NCI-H446 (cell line): ENCODE results near the gene TCAIM.
"Not testable (repeated sequence)": the region's sequence is repeated elsewhere in the genome, so short reads cannot be mapped to it uniquely, and the experiment has no call there.

Experiments
- DNase-seq, 2 experiments: peaks; one replicate each; lab custom pipeline; 2025; lab: John Stamatoyannopoulos, UW

Gene TCAIM

DNA sequence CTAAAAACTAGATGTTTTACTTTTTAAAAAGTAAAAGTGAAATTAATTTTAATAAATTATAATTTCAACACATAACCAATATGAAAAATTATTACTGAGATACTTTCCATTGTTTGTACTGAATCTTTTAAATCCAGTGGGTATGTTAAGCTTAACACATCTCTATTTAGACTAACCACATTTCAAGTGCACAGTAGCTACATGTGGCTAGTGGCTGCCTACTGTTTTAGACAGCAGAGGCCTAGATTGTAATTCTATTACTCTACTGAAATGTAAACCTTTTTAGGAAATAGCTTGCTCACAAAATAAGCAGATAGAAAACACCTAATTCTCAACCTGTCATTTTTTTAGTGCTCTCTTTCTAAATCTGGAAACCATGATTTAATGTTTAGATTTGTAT is 4.9 kb downstream of the TCAIM start:
- DNase-seq: no peak

GRCh38 chr3:44346590-44346989 is 8.0 kb downstream of the TCAIM start:
- DNase-seq: not testable (repeated sequence)

DNA sequence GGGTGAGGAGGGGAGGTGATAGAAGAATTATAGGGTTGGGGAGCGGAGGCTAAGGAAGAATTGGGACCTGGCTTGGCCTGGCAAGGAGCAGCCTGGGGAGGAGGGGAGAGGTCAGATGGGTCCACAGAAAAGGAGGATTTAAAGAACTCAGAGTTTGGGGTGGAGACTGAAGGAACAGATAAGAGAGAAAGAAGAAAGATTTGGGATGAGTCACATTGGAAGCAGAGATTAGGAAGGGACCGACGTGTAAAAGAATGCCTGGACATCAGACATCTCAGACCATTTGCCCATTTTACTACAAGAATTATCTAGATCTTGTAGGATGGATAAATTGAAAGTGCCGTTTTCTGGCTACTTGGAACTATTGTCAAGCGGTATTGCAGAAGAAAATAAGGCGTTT is 10.4 kb downstream of the TCAIM start:
- DNase-seq: no peak

DNA sequence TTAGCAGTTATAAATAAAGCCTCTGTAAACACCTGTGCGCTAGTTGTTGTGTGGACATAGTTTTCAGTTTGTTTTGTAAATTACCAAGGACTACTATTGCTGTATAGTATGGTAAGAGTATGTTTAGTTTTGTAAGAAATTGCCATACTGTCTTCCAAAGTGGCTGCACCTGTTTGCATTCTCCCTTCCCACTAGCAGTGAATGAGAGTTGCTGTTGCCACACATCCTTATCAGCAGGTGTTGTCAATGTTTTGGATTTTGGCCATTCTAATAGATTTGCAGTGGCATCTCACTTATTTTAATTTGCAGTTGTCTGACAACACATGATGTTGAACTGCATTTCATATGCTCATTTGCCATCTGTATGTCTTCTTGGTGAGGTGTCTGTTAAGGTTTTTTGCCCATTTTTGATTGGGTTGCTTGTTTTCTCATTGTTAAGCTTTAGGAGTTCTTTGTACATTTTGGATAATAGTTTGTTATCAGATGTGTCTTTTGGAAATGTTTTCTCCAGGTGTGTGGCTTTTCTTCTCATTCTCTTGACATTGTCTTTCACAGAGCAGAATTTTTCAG is 14.9 kb downstream of the TCAIM start:
- DNase-seq: no peak

DNA sequence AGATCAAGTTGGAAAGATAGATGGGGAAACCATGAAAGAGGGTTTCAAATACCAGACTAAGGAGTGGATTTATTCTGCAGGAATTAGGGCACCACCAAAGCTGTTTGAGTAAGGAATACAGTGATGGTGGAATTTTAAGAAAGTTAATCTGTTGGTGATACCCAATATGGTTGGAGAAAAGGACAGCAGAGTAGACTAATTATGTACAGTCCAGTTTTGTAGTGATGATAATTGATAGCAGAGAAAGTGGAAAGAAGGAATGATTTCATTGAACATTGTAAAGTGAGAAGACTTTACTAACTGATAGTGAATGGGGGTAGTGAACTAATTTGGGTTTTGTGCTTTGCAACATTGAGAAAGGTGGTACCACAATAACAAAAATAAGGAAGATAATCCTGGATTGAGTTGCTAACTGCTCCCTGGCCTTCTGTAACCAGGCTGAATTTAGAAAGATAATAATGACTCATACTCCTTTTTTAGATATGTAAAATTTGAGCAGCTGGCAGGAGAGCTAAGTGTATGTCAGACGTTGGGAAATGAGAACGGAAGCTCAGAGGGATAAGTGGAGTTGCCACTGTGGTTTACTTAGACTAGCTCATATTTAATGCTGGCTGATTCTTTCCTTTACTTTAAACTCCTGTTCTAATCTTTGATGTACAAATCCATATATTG is 16.9 kb downstream of the TCAIM start:
- peak in 1 of 2 experiments; percentile 16 for DNase-seq

DNA sequence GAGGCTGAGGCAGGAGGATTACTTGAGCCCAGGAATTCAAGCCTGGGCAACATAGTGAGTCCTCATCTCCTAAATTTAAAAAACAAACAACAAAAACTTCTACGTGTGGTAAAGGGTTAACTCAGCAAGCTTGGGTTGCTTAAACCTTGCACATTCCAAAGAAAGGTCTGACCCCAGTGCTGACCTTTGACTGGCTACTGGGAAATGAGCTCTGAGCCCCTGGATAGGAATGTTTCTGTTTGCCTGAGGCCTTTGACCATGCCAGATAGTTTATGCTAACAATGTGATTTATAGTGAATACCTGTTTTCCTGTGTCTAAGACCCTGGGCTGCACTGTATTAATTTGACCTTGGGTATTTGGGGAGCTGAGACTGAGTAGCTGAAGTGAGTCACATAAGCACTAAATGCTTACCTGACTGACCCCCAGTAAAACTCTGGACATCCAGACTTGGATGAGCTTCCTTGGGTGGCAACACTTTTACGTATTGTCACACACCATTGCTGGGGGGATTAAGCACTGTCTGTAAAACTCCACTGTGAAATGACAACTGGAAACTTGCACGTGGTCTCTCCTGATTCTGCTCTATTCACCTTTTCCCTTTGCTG is 20.7 kb downstream of the TCAIM start:
- DNase-seq: no peak

DNA sequence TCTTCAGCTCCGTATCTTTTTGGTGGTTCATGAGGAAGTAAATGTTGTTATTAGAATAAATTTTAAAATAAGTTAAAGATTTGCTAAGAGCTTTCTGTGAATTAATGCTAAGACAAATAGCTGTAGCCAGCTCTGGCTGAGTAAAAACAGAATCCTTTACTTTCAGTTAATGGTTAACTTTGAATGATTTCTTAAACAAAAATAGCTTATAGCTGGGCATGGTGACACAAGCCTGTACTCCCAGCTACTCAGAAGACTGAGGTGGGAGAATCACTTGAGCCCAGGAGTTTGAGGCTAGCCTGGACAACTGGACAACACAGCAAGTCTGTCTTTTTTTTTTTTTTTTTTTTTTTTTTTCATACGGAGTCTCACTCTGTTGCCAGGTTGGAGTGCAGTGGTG is 25.0 kb downstream of the TCAIM start:
- no peak for DNase-seq

DNA sequence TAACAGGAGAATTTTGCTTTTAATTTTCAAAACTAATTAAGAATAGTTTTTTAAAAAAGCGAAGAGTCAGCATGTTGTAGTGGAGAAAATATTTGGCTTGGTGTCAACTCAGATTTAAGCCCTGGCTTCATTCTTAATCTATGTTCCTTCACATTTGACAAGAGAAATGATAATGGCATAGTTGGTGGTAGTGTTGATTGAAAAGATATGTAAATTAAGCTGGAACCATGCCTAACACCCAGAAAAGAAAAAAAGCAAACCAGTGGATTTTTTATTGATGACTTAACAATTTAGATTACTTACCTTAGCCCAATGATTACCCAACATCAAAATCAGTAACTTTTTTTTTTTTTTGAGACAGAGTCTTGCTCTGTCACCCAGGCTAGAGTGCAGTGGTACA is 27.4 kb downstream of the TCAIM start:
- no peak for DNase-seq

GRCh38 chr3:44375450-44375849 is 36.9 kb downstream of the TCAIM start:
- DNase-seq: no peak

GRCh38 chr3:44387404-44387803 is 48.8 kb downstream of the TCAIM start:
- no peak for DNase-seq

DNA sequence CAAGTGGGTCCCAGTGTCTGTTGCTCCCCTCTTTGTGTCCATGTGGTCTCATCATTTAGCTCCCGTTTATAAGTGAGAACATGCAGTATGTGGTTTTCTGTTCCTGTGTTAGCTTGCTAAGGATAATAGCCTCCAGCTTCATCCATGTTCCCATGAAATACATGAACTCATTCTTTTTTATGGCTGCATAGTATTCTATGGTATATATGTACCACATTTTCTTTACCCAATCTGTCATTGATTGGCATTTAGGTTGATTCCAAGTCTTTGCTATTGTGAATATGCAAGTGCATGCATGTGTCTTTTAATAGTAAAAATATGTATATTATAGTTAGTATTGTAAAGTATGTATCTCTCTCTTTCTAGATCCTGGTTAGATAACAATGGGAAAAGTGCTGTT is 53.9 kb downstream of the TCAIM start:
- DNase-seq: no peak

DNA sequence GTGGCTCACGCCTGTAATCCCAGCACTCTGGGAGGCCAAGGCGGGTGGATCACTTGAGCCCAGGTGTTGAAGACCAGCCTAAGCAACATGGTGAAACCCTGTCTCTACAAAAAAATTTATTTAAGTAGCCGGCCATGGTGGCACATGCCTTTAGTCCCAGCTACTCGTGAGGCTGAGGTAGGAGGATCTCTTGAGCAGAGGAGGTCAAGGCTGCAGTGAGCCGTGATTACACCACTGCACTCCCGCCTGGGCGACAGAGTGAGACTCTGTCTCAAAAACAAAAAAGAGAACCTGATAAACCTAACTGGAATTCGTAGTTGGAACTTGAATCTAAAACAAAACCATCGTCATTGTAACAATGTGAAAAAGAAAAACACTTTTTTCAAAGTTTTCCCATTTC is 57.1 kb downstream of the TCAIM start:
- no peak for DNase-seq

- no peak for DNase-seq
These were observed 57.9 kb downstream of the TCAIM start for GRCh38 chr3:44396200-44397171.

GRCh38 chr3:44398271-44398670 is 59.7 kb downstream of the TCAIM start:
- DNase-seq: not testable (repeated sequence)

DNA sequence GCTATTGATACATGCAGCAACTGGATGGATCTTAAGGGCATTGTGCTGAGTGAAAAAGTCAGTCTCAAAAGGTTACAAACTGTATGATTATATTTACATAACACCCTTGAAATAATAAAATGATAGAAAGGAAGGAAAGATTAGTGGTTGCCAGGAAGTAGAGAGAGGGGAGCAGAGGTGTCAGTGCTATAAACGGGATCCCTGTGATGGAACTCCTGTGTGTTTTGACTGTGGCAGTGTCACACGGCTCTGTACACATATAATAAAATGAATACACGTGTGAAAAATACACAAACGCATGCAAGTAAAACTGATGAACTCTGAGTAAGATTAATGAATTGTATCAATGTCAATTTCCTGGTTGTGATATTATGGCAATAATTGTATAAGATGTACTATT is 60.3 kb downstream of the TCAIM start:
- no peak for DNase-seq

- no peak for DNase-seq
These were observed 62.2 kb downstream of the TCAIM start for GRCh38 chr3:44400771-44401170.

GRCh38 chr3:44402548-44402947 is 64.0 kb downstream of the TCAIM start:
- DNase-seq: no peak

DNA sequence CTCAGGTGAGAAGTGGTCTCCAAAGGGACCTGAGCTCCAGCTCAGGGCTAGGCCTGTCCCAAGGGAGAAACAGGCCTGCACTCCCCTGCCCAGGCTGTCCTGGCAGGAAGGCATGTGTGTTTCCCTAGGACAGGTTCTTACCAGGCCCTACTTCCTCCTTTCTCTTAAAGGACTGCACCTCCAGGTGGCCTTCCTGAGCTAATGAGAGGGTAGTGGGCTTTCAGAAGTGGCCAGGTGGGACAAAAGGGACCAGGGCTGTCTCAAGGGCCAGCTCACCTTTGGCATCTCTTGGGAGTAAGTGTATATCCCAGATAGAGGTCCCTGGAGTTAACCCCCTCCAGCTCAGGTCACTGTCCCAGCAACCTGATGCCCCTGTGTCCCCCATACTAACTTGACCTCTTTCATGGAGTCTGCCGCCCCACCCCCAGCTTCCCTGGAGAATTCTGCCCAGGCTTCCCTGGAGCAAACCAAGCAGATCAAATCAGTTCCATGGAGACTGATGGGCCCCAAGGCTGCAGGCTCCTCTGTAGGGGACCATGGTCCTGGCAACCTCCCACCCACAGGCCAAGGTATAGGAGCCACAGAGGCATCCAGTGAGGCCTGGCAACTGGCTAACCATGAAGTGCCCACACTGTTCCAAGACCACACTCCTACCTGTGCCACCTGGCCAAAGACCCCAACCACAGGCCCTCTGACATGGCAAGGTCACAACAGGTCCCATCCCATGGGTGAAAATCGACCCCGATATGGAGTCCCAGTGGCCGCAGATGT is 71.3 kb downstream of the TCAIM start:
- DNase-seq: no peak

DNA sequence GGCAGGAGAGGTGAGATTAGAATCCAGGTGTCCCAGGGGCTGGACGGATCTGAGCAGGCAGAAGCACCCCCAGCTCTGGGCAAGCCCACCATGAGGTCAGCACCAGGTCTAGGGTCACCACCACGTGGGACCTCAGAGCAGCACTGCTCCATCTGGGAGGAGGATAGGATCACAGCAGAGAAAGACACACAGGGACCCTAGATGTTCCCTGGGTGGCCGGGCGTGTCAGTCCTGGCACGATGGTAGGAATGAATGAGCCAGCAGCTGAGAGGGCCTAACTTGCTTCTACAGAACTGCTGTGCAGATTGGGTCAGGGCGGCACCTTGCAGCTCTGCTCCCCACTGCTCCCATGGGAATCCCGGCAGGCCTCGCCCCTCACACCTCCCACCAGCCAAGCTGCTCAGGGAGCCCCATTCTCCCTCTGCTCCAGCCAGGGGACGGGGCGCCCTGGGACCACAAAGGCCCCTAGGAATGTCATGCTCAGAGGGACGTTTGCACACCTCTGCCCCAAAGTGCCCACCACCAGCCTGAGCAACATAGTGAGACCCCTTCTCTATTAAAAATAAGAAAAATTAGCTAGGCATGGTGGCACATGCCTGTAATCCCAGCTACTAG is 72.6 kb downstream of the TCAIM start:
- no peak for DNase-seq

GRCh38 chr3:44412365-44412764 is 73.8 kb downstream of the TCAIM start:
- no peak for DNase-seq

DNA sequence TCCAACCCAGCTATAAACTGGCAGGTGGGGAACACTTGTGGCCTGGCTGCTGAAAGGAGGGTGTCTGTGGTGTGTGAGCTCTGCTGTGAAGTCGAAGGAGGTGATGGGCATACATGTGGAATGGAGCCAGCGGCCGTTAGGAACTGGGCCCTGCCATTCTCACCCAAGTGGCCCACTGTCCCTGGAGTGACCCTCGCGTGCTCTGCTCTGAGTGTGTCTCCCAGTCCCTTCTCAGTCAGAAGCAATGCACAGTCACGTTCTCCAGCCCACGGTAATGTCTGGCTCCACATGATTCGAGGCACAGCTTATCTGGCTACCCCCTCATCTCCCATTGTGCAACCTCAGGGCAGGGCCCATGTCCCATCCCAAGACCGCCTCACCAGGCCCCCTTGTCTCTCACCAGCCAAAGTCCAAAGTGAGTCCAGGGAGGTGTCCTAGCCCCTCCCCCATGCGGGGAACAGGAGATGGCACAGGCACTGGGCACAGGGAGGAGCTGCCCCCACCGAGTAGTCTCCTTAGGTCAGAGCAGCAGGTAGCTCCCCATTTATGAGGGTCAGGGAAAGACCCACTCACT is 76.0 kb downstream of the TCAIM start:
- DNase-seq: no peak
